KMS-11 (cell line): ENCODE data around the gene NCAPG.
"Not testable (repeated sequence)": the region's sequence is repeated elsewhere in the genome, so short reads cannot be mapped to it uniquely, and the experiment has no call there.

Experiments used
- H2AFZ ChIP-seq: fragments of 200-600 bp; sonication (generic); 2 replicates; pipeline ENCODE4 v1.6.1; 2016; ENCODE audit warnings: antibody characterized with exemption, mixed run types, low read depth
- H3K27ac ChIP-seq: fragments of 200-600 bp; sonication (generic); 2 replicates; pipeline ENCODE4 v1.6.1; 2016; ENCODE audit warnings: mild to moderate bottlenecking, mixed run types
- H3K27me3 ChIP-seq: fragments of 200-600 bp; sonication (generic); 2 replicates; pipeline ENCODE4 v1.6.1; 2017; ENCODE audit warnings: mild to moderate bottlenecking, low read depth, mixed run types, moderate library complexity; ENCODE audit not compliant: insufficient read depth
- H3K36me3 ChIP-seq: fragments of 200-600 bp; sonication (generic); 2 replicates; pipeline ENCODE4 v1.6.1; 2017; ENCODE audit warnings: mild to moderate bottlenecking, mixed run types; ENCODE audit not compliant: insufficient read depth
- H3K4me1 ChIP-seq: fragments of 200-600 bp; sonication (generic); 2 replicates; pipeline ENCODE4 v1.6.1; 2016; ENCODE audit warnings: mild to moderate bottlenecking, low read depth, mixed run types; ENCODE audit not compliant: poor library complexity, severe bottlenecking
- H3K4me2 ChIP-seq: fragments of 200-600 bp; sonication (generic); 2 replicates; pipeline ENCODE4 v1.7.0; 2016; ENCODE audit warnings: mild to moderate bottlenecking, mixed run types
- H3K4me3 ChIP-seq: fragments of 200-600 bp; sonication (generic); IDR thresholded peaks from 2 replicates; pipeline ENCODE4 v1.6.1; 2017; ENCODE audit warnings: low read depth, low read length, mixed read lengths; ENCODE audit not compliant: insufficient read depth
- H3K79me2 ChIP-seq: fragments of 200-600 bp; sonication (generic); 2 replicates; pipeline ENCODE4 v1.6.1; 2016; ENCODE audit warnings: low read depth, mixed run types; ENCODE audit not compliant: insufficient read depth
- H3K9ac ChIP-seq: fragments of 200-600 bp; sonication (generic); 2 replicates; pipeline ENCODE4 v1.6.1; 2016; ENCODE audit warnings: mild to moderate bottlenecking, mixed run types
- H4K20me1 ChIP-seq: fragments of 200-600 bp; sonication (generic); 2 replicates; pipeline ENCODE4 v1.6.1; 2016; ENCODE audit warnings: mild to moderate bottlenecking, mixed run types; ENCODE audit not compliant: insufficient read depth
- TF ChIP-seq, protein P1 (sequence below): fragments of 200-600 bp; sonication (generic); conservative IDR thresholded peaks from 2 replicates; pipeline ENCODE4 v1.6.1; 2017; ENCODE audit warnings: low read depth, mild to moderate bottlenecking, antibody characterized with exemption, low read length, moderate library complexity, mixed read lengths

The NCAPG gene

DNA sequence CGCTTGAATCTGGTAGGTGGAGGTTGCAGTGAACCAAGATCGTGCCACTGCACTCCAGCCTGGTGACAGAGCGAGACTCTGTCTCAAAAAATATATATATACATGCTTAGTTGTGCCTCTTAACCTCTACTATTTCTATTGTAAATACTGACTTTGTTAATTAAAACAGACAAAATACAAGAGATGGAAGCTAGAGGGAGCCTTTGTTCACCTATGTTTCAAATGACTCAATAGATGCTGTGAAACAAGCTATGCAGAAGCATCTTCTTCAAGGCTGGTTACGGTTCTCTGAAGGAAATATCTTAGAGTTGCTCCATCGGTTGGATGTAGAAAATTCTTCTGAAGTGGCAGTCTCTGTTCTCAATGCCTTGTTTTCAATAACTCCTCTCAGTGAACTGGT is 6.2 kb downstream of the NCAPG start:
- Histone ChIP-seq H4K20me1 (no peaks in the 10 kb centered on the region), H3K4me3 (no peak overlapping the region), H3K27me3 (no peaks in the 10 kb centered on the region), H3K4me1 (peaks cover 22% of the 10 kb centered on the region), H3K9ac (no peak overlapping the region), H3K27ac (no peak overlapping the region), H3K4me2 (no peak overlapping the region), H3K36me3 (no peaks in the 10 kb centered on the region; the same call in 1 of the 2 replicates), H2AFZ (no peak overlapping the region), H3K79me2 (peaks cover 60% of the 10 kb centered on the region)
- TF ChIP-seq, protein P1, sequence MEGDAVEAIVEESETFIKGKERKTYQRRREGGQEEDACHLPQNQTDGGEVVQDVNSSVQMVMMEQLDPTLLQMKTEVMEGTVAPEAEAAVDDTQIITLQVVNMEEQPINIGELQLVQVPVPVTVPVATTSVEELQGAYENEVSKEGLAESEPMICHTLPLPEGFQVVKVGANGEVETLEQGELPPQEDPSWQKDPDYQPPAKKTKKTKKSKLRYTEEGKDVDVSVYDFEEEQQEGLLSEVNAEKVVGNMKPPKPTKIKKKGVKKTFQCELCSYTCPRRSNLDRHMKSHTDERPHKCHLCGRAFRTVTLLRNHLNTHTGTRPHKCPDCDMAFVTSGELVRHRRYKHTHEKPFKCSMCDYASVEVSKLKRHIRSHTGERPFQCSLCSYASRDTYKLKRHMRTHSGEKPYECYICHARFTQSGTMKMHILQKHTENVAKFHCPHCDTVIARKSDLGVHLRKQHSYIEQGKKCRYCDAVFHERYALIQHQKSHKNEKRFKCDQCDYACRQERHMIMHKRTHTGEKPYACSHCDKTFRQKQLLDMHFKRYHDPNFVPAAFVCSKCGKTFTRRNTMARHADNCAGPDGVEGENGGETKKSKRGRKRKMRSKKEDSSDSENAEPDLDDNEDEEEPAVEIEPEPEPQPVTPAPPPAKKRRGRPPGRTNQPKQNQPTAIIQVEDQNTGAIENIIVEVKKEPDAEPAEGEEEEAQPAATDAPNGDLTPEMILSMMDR, result peak; percentile 51

DNA sequence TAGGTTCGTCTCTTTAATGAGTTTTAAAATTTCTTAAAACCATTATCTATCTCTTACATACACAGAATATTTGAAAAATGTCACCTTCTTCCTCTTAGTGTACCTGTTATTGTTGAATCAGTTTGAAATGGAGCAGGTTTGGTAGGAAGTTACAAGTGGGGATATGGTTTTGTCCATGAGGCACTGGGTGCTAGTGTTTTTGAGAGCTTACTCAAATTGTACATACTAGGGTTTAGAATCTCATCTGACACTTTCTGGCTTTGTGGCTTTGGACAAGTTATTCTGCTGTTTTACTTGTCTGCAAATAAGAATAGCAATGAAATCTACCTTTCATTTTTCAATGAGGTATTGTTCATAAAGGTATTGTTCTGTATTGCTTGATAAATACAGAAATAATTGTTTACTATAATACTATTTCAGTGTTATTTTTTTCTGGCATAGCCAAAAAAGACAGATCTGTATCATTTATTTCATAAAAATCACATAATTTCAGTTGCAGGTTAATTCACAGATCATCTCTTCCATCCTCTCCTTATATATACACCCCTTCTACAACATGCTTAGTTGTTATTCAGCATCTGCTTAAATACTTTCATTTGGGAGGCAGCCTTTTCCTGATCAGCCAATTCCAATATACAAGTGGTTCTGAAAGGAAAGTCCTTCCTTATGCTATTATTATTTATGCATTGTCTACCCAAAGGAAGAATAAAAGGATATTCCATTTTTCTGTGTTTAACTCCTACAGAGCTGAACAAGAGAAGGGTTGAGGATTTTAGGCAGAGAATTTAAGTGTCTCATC is 13.3 kb downstream of the NCAPG start:
- TF ChIP-seq, protein P1, result no peak
- Histone ChIP-seq H3K27ac (no peak overlapping the region), H4K20me1 (no peaks in the 10 kb centered on the region), H3K4me2 (no peak overlapping the region), H3K27me3 (no peaks in the 10 kb centered on the region), H3K4me1 (no peaks in the 10 kb centered on the region), H3K36me3 (no peaks in the 10 kb centered on the region), H3K4me3 (no peak overlapping the region), H3K79me2 (no peaks in the 10 kb centered on the region; the same call in 1 of the 2 replicates), H2AFZ (no peak overlapping the region), H3K9ac (no peak overlapping the region)

DNA sequence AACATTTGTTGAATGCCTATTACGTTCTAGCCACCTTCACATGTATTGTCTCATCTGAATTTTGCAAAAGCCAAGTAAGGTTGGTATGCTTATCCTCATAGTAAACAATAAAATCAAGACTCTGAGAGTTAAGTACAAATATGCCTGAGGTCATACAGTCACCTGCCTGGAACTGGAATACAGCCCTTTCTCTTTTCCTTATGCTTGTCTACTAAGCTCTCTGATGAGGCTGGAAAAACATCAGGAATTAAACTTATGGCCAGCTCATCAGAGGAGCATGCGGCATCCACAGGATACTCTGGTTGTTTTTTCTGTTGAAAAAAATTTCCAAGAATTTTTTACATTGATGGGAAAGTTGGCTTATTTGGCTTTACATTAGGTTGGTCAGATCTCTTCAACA is 35.5 kb downstream of the NCAPG start:
- H3K4me2 ChIP-seq, result no peak overlapping the region
- no peak overlapping the region for H3K4me3 ChIP-seq
- no peak overlapping the region for H2AFZ ChIP-seq
- no peaks in the 10 kb centered on the region for H3K27me3 ChIP-seq
- H3K4me1 ChIP-seq, result no peaks in the 10 kb centered on the region
- TF ChIP-seq, protein P1, result no peak
- no peaks in the 10 kb centered on the region for H4K20me1 ChIP-seq
- H3K36me3 ChIP-seq, result no peaks in the 10 kb centered on the region
- H3K9ac ChIP-seq, result no peak overlapping the region
- H3K27ac ChIP-seq, result no peak overlapping the region
- H3K79me2 ChIP-seq, result no peaks in the 10 kb centered on the region

DNA sequence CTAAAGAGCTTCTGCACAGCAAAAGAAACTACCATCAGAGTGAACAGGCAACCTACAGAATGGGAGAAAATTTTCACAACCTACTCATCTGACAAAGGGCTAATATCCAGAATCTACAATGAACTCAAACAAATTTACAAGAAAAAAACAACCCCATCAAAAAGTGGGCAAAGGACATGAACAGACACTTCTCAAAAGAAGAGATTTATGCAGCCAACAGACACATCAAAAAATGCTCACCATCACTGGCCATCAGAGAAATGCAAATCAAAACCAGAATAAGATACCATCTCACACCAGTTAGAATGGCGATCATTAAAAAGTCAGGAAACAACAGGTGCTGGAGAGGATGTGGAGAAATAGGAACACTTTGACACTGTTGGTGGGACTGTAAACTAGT is 39.5 kb downstream of the NCAPG start:
- not testable (repeated sequence) for H3K79me2 ChIP-seq, H3K9ac ChIP-seq, H3K27me3 ChIP-seq, H3K4me1 ChIP-seq, H3K36me3 ChIP-seq, H4K20me1 ChIP-seq, H3K4me2 ChIP-seq, H3K27ac ChIP-seq, H2AFZ ChIP-seq, H3K4me3 ChIP-seq

DNA sequence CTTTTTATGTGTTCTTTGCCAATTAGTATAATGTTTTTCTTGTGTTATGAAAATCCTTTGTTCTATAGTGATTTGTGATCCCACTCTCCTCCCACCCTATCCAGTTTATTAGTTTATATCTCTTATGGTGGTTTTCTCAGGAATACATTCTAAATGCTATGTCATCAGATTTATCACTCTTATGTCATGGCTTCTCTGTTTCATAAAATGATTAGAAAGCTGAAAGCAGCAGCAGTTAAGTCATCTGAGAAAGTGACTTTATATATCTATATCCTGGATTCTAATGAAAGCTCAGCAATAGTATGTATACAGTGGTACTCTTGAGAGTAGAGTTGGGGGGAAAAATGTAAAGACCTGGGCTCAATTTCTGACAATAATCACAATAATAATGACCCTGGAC is 41.2 kb downstream of the NCAPG start:
- TF ChIP-seq, protein P1, result no peak
- Histone ChIP-seq H3K4me1 (no peaks in the 10 kb centered on the region), H4K20me1 (no peaks in the 10 kb centered on the region), H3K4me2 (no peak overlapping the region), H3K9ac (no peak overlapping the region), H3K27me3 (no peaks in the 10 kb centered on the region), H3K36me3 (no peaks in the 10 kb centered on the region), H3K4me3 (no peak overlapping the region), H3K27ac (no peak overlapping the region), H3K79me2 (no peaks in the 10 kb centered on the region), H2AFZ (no peak overlapping the region)
